T-helper 22 cell (primary cell): Measurements from ENCODE around the gene ONECUT2.

Source experiments
- DNase-seq: peaks from one replicate; pipeline ENCODE4 v3.0.0-alpha.2; 2020; ENCODE audit warnings: low read depth

Gene ONECUT2

DNA sequence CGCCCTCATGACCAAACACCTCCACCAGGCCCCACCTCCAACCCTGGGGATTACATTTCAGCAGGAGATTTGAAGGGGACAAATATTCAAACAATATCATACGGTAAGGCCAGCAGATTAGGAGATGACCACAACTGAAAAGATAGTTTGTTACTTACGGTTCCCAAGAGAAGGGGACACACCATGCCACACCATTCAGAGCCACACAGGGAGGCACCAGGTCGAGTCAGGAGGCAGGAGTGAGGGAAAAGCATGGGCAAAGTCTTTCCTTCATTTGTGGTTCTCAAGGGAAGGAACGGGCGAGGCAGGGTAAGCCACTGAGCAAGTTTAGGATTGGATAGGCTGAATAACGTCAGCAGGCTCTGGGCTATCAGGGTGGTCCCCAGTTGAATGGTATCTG is 94.0 kb downstream of the ONECUT2 start:
- no peak for DNase-seq

DNA sequence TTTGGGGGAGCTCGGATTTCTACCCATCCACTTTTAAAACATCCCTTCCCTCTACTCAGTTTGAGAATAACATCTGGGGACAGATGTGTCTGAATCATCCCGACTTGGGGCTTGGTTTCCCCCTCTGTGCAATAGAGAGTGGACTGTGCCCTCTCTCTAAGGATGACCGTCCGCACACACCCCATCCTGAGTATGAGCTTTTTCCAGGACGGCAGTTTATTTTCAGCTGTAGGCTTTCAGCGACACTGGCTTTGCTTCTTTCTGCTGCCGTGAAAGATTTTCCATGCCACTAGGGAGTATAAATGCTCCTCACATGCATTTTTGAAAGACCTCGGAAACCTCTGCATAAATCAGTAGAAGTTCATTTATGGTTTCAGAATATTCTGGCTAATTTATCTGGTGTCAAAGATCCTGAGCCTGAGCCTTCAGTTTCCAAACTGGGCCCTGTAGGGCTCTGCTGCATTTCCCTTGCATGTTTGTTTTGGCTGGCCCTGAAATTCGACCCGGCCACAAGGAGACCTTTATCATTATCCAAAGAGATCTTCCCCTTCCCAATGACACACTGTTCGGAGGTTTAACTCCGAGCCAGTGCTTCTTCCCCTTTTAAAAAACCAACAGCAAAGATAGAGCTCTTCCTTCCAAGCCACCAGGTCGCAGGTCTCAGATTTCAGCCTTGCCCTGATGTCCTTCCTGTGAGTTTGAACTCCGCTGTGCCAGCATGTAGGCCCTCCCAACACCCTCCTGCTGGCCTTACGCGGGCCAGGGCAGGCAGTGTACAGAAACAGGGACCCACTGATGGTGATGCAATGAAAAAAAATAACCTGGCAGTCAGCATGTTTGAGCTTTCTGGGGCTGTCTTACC is 98.1 kb downstream of the ONECUT2 start:
- DNase-seq: no peak

GRCh38 chr18:57533868-57534510 is 98.8 kb downstream of the ONECUT2 start:
- DNase-seq: no peak

GRCh38 chr18:57534511-57534909 is 99.3 kb downstream of the ONECUT2 start:
- DNase-seq: no peak

- no peak for DNase-seq
These were observed 103.4 kb downstream of the ONECUT2 start for GRCh38 chr18:57538614-57539013.

GRCh38 chr18:57539702-57540101 is 104.5 kb downstream of the ONECUT2 start:
- DNase-seq: no peak
